PC-9 (cell line): ENCODE measurements around the gene HOXB5. TPM values are rescaled to one million over a fixed set of nuclear protein-coding genes. Genes with fewer than 3 reads are reported as not detected.

Source experiments
- BruUV-seq: library from RNA; stranded (reverse); fragments of 400-500 nt; replicated peaks from 2 replicates; lab custom pipeline; 2021; lab: Mats Ljungman, UMichigan
- CTCF ChIA-PET: fragments of 300-600 bp; sonication (Branson Sonifier 250); formaldehyde crosslinking; loops from one replicate; lab custom pipeline; 2022; ENCODE audit warnings: antibody characterized with exemption; lab: Charles Lee
- POLR2A ChIA-PET: fragments of 300-600 bp; sonication (Branson Sonifier 250); formaldehyde crosslinking; loops from one replicate; lab custom pipeline; 2022; ENCODE audit warnings: antibody characterized with exemption; ENCODE audit not compliant: unreplicated experiment; lab: Charles Lee
- DNase-seq, 2 experiments: peaks; one replicate each; pipeline versions ENCODE4 v3.0.0 to v3.0.0-alpha.2; 2015 to 2022; ENCODE audit warnings: mixed read lengths in 1 of 2
- H2AFZ ChIP-seq: fragments of 200-600 bp; sonication (generic); 2 replicates; pipeline ENCODE4 v1.8.1; 2017; ENCODE audit warnings: antibody characterized with exemption
- H3F3A ChIP-seq: fragments of 200-600 bp; sonication (generic); 2 replicates; pipeline ENCODE4 v1.8.1; 2017; ENCODE audit warnings: antibody characterized with exemption, mild to moderate bottlenecking, low read depth; ENCODE audit not compliant: insufficient read depth
- H3K27ac ChIP-seq: fragments of 200-600 bp; sonication (generic); 2 replicates; pipeline ENCODE4 v1.6.1; 2016; ENCODE audit warnings: mixed run types
- H3K27me3 ChIP-seq: fragments of 200-600 bp; sonication (generic); 2 replicates; pipeline ENCODE4 v1.6.1; 2016; ENCODE audit warnings: low read depth, mixed run types; ENCODE audit not compliant: insufficient read depth
- H3K36me3 ChIP-seq: fragments of 200-600 bp; sonication (generic); 2 replicates; pipeline ENCODE4 v1.6.1; 2016; ENCODE audit warnings: low read depth, mixed run types
- H3K4me1 ChIP-seq: fragments of 200-600 bp; sonication (generic); replicated peaks from 2 replicates; pipeline ENCODE4 v1.6.1; 2016; ENCODE audit warnings: mixed run types; ENCODE audit not compliant: insufficient read depth
- H3K4me2 ChIP-seq: fragments of 200-600 bp; sonication (generic); 2 replicates; pipeline ENCODE4 v1.6.1; 2017; ENCODE audit warnings: mixed run types
- H3K4me3 ChIP-seq: fragments of 200-600 bp; sonication (generic); 2 replicates; pipeline ENCODE4 v1.6.1; 2016; ENCODE audit warnings: mixed run types
- H3K79me2 ChIP-seq: fragments of 200-600 bp; sonication (generic); 2 replicates; pipeline ENCODE4 v1.6.1; 2017; ENCODE audit warnings: low read depth, mixed run types
- H3K9me2 ChIP-seq: fragments of 200-600 bp; sonication (generic); 2 replicates; pipeline ENCODE4 v1.8.1; 2017; ENCODE audit warnings: mild to moderate bottlenecking; ENCODE audit not compliant: insufficient read depth
- H3K9me3 ChIP-seq: fragments of 200-600 bp; sonication (generic); 2 replicates; pipeline ENCODE4 v1.8.1; 2016; ENCODE audit warnings: low read depth; ENCODE audit not compliant: insufficient read depth
- H4K20me1 ChIP-seq: fragments of 200-600 bp; sonication (generic); 2 replicates; pipeline ENCODE4 v1.8.1; 2017; ENCODE audit not compliant: insufficient read depth
- EZH2 ChIP-seq: fragments of 200-600 bp; sonication (generic); IDR thresholded peaks from 2 replicates; pipeline ENCODE4 v1.8.0; 2017; ENCODE audit warnings: antibody characterized with exemption, low read depth
- intact Hi-C: fragments of 100-400 bp; cut with micrococcal nuclease; formaldehyde crosslinking; loops from one replicate; pipeline ENCODE4 v1.10.0; 2022; ENCODE audit not compliant: unreplicated experiment
- total RNA-seq: library from RNA; stranded (reverse); gene quantifications from 2 replicates; pipeline ENCODE4 v1.2.3, GENCODE V29; 2021
- TF ChIP-seq, protein P1 (sequence below): fragments of 200-600 bp; sonication (generic); conservative IDR thresholded peaks from 2 replicates; pipeline ENCODE4 v1.6.1; 2017; ENCODE audit warnings: mixed run types, antibody characterized with exemption, mild to moderate bottlenecking, moderate library complexity

Gene HOXB5
- total RNA-seq, 1 experiment from 2014 or later, result 12.9 TPM

DNA sequence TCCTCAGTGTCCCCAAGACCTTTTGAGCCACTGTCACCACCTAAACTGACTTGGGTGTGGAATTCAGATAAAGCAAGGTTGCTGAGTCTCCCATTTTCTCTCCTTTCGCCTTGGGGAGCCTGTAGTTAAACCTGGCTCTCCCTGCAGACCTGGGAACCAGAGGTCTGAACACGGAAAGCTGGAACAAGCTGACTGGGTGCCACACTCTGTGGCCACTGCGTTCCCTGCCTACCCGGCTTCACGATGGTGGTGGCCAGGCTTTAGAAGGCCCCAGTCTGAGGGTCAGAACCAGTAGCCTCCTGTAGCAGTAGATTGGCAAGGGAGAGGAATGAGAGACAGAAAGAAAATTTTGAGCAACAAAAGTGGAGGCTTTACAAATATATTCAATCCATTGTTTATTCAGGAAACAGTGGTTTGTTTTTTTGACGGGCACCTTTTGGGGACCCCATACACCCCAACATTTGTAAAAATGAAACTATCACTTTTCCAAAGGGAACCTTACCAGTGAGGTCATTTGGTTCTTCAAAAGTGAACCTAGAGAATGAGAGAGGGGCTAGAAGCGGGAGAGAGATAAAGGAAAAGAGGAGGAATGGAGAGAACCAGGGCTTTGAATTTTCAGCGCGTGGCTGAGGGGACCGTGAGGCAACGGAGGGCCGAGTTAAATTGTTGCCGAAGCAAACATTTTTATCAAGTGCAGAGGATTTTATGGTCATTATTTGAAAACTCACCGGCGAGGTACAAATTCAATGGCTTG, 23.3 kb upstream of the HOXB5 start:
- Histone ChIP-seq H3K4me2 (no peak overlapping the region), H3K36me3 (no peaks in the 10 kb centered on the region), H3F3A (no peaks in the 10 kb centered on the region), H3K9me2 (no peaks in the 10 kb centered on the region), H3K9me3 (no peaks in the 10 kb centered on the region), H3K4me1 (peaks cover 9% of the 10 kb centered on the region; the same call in 1 of the 2 replicates), H3K27ac (no peak overlapping the region), H3K27me3 (no peaks in the 10 kb centered on the region), H2AFZ (no peak overlapping the region), H4K20me1 (no peaks in the 10 kb centered on the region), H3K79me2 (no peaks in the 10 kb centered on the region), H3K4me3 (no peak overlapping the region)
- no TSS peak for BruUV-seq
- CTCF ChIA-PET, result no interaction called here
- POLR2A ChIA-PET, result no interaction called here
- intact Hi-C loops, result loop anchor here (5.0 to 10.0 kb wide), 4 partner anchors 265 to 672 kb away; partner anchors contain the start of gene PNPO
- DNase-seq, result no peak
- TF ChIP-seq, protein P1, sequence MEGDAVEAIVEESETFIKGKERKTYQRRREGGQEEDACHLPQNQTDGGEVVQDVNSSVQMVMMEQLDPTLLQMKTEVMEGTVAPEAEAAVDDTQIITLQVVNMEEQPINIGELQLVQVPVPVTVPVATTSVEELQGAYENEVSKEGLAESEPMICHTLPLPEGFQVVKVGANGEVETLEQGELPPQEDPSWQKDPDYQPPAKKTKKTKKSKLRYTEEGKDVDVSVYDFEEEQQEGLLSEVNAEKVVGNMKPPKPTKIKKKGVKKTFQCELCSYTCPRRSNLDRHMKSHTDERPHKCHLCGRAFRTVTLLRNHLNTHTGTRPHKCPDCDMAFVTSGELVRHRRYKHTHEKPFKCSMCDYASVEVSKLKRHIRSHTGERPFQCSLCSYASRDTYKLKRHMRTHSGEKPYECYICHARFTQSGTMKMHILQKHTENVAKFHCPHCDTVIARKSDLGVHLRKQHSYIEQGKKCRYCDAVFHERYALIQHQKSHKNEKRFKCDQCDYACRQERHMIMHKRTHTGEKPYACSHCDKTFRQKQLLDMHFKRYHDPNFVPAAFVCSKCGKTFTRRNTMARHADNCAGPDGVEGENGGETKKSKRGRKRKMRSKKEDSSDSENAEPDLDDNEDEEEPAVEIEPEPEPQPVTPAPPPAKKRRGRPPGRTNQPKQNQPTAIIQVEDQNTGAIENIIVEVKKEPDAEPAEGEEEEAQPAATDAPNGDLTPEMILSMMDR, result no peak
- TF ChIP-seq EZH2, result no peak

DNA sequence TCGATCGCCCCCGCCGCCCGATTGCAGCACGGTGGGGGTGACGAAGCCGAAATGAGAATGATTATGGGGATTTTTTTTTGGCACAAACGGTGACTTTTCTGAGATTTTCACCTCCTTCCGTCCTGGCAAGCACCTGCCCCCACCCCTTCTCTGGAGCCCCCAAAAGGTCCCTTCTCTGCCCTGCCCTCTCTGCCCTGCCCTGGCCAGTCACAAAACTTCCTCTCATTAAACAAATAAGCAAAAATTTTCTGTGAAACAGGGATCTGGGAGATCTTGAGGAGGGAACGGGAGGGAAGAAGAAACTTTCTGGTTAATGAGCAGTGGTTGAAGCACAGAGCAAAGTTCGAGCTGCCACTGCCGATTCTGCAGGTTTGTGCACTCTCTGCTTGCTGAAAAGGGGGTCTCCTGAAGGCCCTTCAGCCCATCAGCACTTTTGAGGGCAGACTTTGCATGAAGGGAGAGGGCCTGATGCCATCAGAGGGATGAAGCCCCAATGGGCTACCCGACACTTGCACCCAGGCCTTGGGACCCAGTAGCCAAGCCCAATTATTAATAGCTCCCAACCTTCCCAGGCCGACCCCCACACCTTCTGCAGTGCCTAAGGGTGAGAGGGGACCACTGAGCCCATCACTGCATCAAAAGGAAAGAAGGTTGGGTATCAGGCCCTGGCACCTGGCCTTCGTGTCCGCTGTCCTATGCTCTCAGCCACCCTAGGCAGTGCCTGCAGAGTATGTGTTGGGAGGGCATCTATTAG, 22.6 kb upstream of the HOXB5 start:
- H3K27ac ChIP-seq, result no peak overlapping the region
- H3K9me3 ChIP-seq, result no peaks in the 10 kb centered on the region
- BruUV-seq, result no TSS peak
- TF ChIP-seq, protein P1, result no peak
- TF ChIP-seq EZH2, result no peak
- H3K9me2 ChIP-seq, result no peaks in the 10 kb centered on the region
- H3K79me2 ChIP-seq, result no peaks in the 10 kb centered on the region
- no peaks in the 10 kb centered on the region for H3K27me3 ChIP-seq
- ChIA-PET CTCF (no interaction called here), POLR2A (no interaction called here)
- H3K36me3 ChIP-seq, result no peaks in the 10 kb centered on the region
- no peaks in the 10 kb centered on the region for H4K20me1 ChIP-seq
- DNase-seq, result no peak
- peaks cover 9% of the 10 kb centered on the region; the same call in 1 of the 2 replicates for H3K4me1 ChIP-seq
- H3K4me3 ChIP-seq, result no peak overlapping the region
- intact Hi-C loops, result loop anchor here (5.0 to 10.0 kb wide), 4 partner anchors 264 to 671 kb away; partner anchors contain the start of gene PNPO
- no peak overlapping the region for H3K4me2 ChIP-seq
- H2AFZ ChIP-seq, result no peak overlapping the region
- no peaks in the 10 kb centered on the region for H3F3A ChIP-seq

DNA sequence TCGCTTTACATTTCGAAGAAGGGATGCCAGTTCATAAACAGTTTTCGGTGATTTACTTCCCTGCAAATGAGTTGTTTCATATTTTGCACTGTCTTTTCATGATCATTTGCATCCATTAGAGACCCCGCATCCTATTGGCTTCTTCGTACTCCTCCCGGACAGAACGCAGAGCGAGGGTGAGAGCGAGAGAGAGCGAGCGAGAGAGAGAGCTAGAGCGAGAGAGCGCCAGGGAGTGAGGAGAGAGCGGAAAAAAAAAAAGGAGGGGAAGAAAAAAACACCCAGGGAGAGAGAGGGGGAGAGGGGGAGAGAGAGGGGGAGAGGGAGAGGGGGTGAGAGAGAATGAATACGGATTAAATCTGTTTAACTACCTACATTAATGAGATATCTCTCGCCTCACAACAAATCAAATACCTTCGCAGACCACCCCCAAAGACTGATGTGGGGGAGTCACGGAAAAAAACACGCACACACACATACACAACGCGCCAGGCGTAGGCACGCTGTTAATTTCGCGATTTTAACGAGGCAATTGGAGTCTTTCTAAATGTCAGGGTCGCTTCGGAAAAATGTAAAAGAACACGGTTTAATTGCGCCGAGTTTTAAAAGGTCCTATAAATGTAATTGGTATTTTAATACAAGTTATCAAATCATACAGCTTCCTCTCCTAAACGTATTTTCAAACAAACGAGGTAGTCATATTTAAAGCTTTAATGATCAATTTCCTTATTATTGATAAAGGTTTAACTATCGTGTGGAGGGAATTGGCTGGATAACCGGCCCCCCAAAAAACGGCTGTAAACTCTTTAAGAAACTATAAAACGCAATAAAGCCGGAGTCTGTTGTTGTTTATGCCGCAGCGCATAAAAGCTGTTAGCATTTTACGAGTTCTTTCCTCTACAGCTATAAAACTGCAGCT, 21.7 kb upstream of the HOXB5 start, which contains the start of gene HOXB8:
TSS of gene HOXB8 (minus strand) at position 246 of the 916 bp plus-strand sequence. CDS start 588 bp downstream, outside the sequence.
- Histone ChIP-seq H3K27ac (no peak within 1 kb of the TSS), H4K20me1 (no peaks in the 10 kb centered on the region), H3K9me3 (no peaks in the 10 kb centered on the region), H3K4me2 (no peak within 1 kb of the TSS), H3K27me3 (no peaks in the 10 kb centered on the region), H3F3A (no peaks in the 10 kb centered on the region), H3K4me3 (no peak within 1 kb of the TSS), H3K79me2 (0 out of 2 replicates have a peak, but pooled peaks cover 3% of the 10 kb centered on the region), H3K9me2 (no peaks in the 10 kb centered on the region), H3K4me1 (peaks cover 9% of the 10 kb centered on the region; the same call in 1 of the 2 replicates), H2AFZ (no peak within 1 kb of the TSS), H3K36me3 (no peaks in the 10 kb centered on the region)
- intact Hi-C loops, result loop anchor here (5.0 to 10.0 kb wide), 4 partner anchors 263 to 671 kb away; partner anchors contain the start of gene PNPO
- DNase-seq, result no peak
- ChIA-PET CTCF (interaction anchor here (0.7 to 1.3 kb wide), 3 partner anchors 122 to 400 kb away, joined by 4 to 12 read pairs (median 6); no protein-coding TSS in a partner anchor), POLR2A (no interaction called here)
- no TSS peak for BruUV-seq
- TF ChIP-seq EZH2, result no peak
- TF ChIP-seq, protein P1, result no peak
